Kidney capillary endothelial cell (primary cell): ENCODE measurements around the gene APH1A.
"Not testable (repeated sequence)": the region's sequence is repeated elsewhere in the genome, so short reads cannot be mapped to it uniquely, and the experiment has no call there.

ENCODE experiments used
- DNase-seq: peaks from one replicate; pipeline ENCODE4 v3.0.0-alpha.2; 2018; ENCODE audit warnings: low spot score

The APH1A gene

GRCh38 chr1:150268705-150269403 is at the start of gene APH1A:
Gene APH1A, minus strand, starts transcription at chr1:150269016. Its CDS starts 206 bp downstream, at chr1:150268810.
- DNase-seq = peak; percentile 93

GRCh38 chr1:150314691-150315090 is 45.9 kb upstream of the APH1A start:
- not testable (repeated sequence) for DNase-seq

- no peak for DNase-seq
Observed at GRCh38 chr1:150311762-150312161, 42.9 kb upstream of the APH1A start.

- DNase-seq = no peak
Observed at GRCh38 chr1:150309758-150310508, 41.1 kb upstream of the APH1A start.

GRCh38 chr1:150308585-150308984 is 39.8 kb upstream of the APH1A start:
- DNase-seq = not testable (repeated sequence)

- no peak for DNase-seq
Observed at GRCh38 chr1:150302902-150303301, 34.1 kb upstream of the APH1A start.

GRCh38 chr1:150302338-150302737 is 33.5 kb upstream of the APH1A start:
- DNase-seq = no peak

- DNase-seq = no peak
Observed at GRCh38 chr1:150299716-150300115, 30.9 kb upstream of the APH1A start.

- DNase-seq = no peak
Observed at GRCh38 chr1:150295476-150295875, 26.7 kb upstream of the APH1A start.

GRCh38 chr1:150293433-150294253 is 24.8 kb upstream of the APH1A start, which contains the start of gene MRPS21:
Gene MRPS21, plus strand, starts transcription at chr1:150293861. Its CDS starts 506 bp downstream, at chr1:150294367.
- peak; percentile 92 for DNase-seq

GRCh38 chr1:150288822-150289221 is 20.0 kb upstream of the APH1A start:
- DNase-seq = no peak

- DNase-seq = no peak
Observed at GRCh38 chr1:150288382-150288781, 19.6 kb upstream of the APH1A start.

- no peak for DNase-seq
Observed at GRCh38 chr1:150283260-150283659, 14.4 kb upstream of the APH1A start.

- DNase-seq = no peak
Observed at GRCh38 chr1:150282558-150282958, 13.7 kb upstream of the APH1A start.

- peak; percentile 87 for DNase-seq
Observed at GRCh38 chr1:150281758-150282557, 13.1 kb upstream of the APH1A start, which contains the start of gene CIART. Gene CIART, plus strand, starts transcription at chr1:150282554. Its CDS starts 714 bp downstream, at chr1:150283268.

- DNase-seq = peak; percentile 62
Observed at GRCh38 chr1:150281221-150281757, 12.5 kb upstream of the APH1A start.

GRCh38 chr1:150280138-150280707 is 11.4 kb upstream of the APH1A start:
- DNase-seq = no peak

- peak; percentile 52 for DNase-seq
Observed at GRCh38 chr1:150273311-150273710, 4.5 kb upstream of the APH1A start.

GRCh38 chr1:150271291-150271959 is 2.6 kb upstream of the APH1A start:
- DNase-seq = no peak

- DNase-seq = peak; percentile 36
Observed at GRCh38 chr1:150269451-150269850, 635 bp upstream of the APH1A start.
